Duodenal mucosa (tissue), 2 donors: Measurements from ENCODE around the gene SETD1A.
"Not testable (repeated sequence)": the region's sequence is repeated elsewhere in the genome, so short reads cannot be mapped to it uniquely, and the experiment has no call there.

Experiments
- H3K27ac ChIP-seq: one replicate; pipeline ENCODE4 v1.7.0; 2013; ENCODE audit warnings: low read depth, low read length
- H3K27me3 ChIP-seq, 2 donors: one replicate each; pipeline ENCODE4 v1.7.0; 2013; ENCODE audit warnings: low read length in 2 of 2, control low read depth in 1 of 2; ENCODE audit not compliant: insufficient read depth in 2 of 2, control insufficient read depth in 1 of 2
- H3K36me3 ChIP-seq, 2 donors: one replicate each; pipeline ENCODE4 v1.7.0; 2013; ENCODE audit warnings: low read length in 2 of 2, control low read depth in 1 of 2; ENCODE audit not compliant: insufficient read depth in 2 of 2, control insufficient read depth in 1 of 2
- H3K4me1 ChIP-seq, 2 donors: one replicate each; pipeline ENCODE4 v1.7.0; 2013; ENCODE audit warnings: low read length in 2 of 2, control low read depth in 1 of 2; ENCODE audit not compliant: insufficient read depth in 2 of 2, control insufficient read depth in 1 of 2
- H3K4me3 ChIP-seq, 2 donors: one replicate each; pipeline ENCODE4 v1.7.0; 2013; ENCODE audit warnings: low read length in 2 of 2, low read depth in 1 of 2
- H3K9ac ChIP-seq, 2 donors: one replicate each; pipeline ENCODE4 v1.7.0; 2013; ENCODE audit warnings: low read length in 2 of 2, low read depth in 1 of 2
- H3K9me3 ChIP-seq, 2 donors: one replicate each; pipeline ENCODE4 v1.7.0; 2013; ENCODE audit warnings: low read length in 2 of 2, control low read depth in 1 of 2; ENCODE audit not compliant: control insufficient read depth in 1 of 2

The SETD1A gene

GRCh38 chr16:30928390-30928789 lies 29.2 kb upstream of the SETD1A start:
- H3K9ac ChIP-seq, result no peak overlapping the region
- H3K27ac ChIP-seq, result no peak overlapping the region
- H3K36me3 ChIP-seq, result peaks cover 9 to 30% of the 10 kb centered on the region in 2 donors

GRCh38 chr16:30929167-30929566 lies 28.4 kb upstream of the SETD1A start:
- Histone ChIP-seq H3K9ac (no peak overlapping the region), H3K4me1 (peaks cover 4 to 7% of the 10 kb centered on the region in 2 donors), H3K27ac (no peak overlapping the region), H3K9me3 (no peaks in the 10 kb centered on the region), H3K4me3 (no peak overlapping the region), H3K27me3 (no peaks in the 10 kb centered on the region), H3K36me3 (peaks cover 9 to 30% of the 10 kb centered on the region in 2 donors)

More at GRCh38 chr16:30928390-30928789, 29.2 kb upstream of the SETD1A start:
- Histone ChIP-seq H3K9me3 (no peaks in the 10 kb centered on the region), H3K4me3 (no peak overlapping the region), H3K27me3 (no peaks in the 10 kb centered on the region), H3K4me1 (peaks cover 4 to 7% of the 10 kb centered on the region in 2 donors)

- H3K9ac ChIP-seq, result no peak overlapping the region
- no peak overlapping the region for H3K27ac ChIP-seq
- H3K36me3 ChIP-seq, result peaks cover 9 to 37% of the 10 kb centered on the region in 2 donors
- no peaks in the 10 kb centered on the region for H3K27me3 ChIP-seq
- no peak overlapping the region for H3K4me3 ChIP-seq
- H3K9me3 ChIP-seq, result no peaks in the 10 kb centered on the region
- peaks cover under 1 to 5% of the 10 kb centered on the region in 2 donors for H3K4me1 ChIP-seq
Measured at GRCh38 chr16:30930160-30930571, 27.4 kb upstream of the SETD1A start.

GRCh38 chr16:30931068-30931650 lies 26.4 kb upstream of the SETD1A start:
- H3K36me3 ChIP-seq, result peaks cover 9 to 47% of the 10 kb centered on the region in 2 donors
- no peaks in the 10 kb centered on the region for H3K27me3 ChIP-seq
- no peak overlapping the region for H3K9ac ChIP-seq
- H3K9me3 ChIP-seq, result no peaks in the 10 kb centered on the region
- H3K4me3 ChIP-seq, result no peak overlapping the region
- peaks cover 0 to 9% of the 10 kb centered on the region in 2 donors for H3K4me1 ChIP-seq
- H3K27ac ChIP-seq, result no peak overlapping the region

GRCh38 chr16:30934827-30935557 lies 22.6 kb upstream of the SETD1A start:
- no peak overlapping the region for H3K27ac ChIP-seq
- H3K4me1 ChIP-seq, result peaks cover 0 to 9% of the 10 kb centered on the region in 2 donors
- H3K27me3 ChIP-seq, result no peaks in the 10 kb centered on the region
- H3K36me3 ChIP-seq, result peaks cover 8 to 43% of the 10 kb centered on the region in 2 donors
- no peaks in the 10 kb centered on the region for H3K9me3 ChIP-seq
- no peak overlapping the region for H3K9ac ChIP-seq
- H3K4me3 ChIP-seq, result no peak overlapping the region

GRCh38 chr16:30937692-30938091 lies 19.9 kb upstream of the SETD1A start:
- H3K9me3 ChIP-seq, result no peaks in the 10 kb centered on the region
- peaks cover 3 to 21% of the 10 kb centered on the region in 2 donors for H3K36me3 ChIP-seq
- no peaks in the 10 kb centered on the region for H3K27me3 ChIP-seq
- H3K27ac ChIP-seq, result no peak overlapping the region
- H3K4me1 ChIP-seq, result peaks cover 8 to 21% of the 10 kb centered on the region in 2 donors
- H3K4me3 ChIP-seq, result no peak overlapping the region
- H3K9ac ChIP-seq, result no peak overlapping the region

- H3K9me3 ChIP-seq, H3K9ac ChIP-seq, H3K4me3 ChIP-seq, H3K27me3 ChIP-seq, H3K27ac ChIP-seq: not testable (repeated sequence)
- peaks cover 11 to 25% of the 10 kb centered on the region in 2 donors for H3K4me1 ChIP-seq
- H3K36me3 ChIP-seq, result peaks cover 5 to 30% of the 10 kb centered on the region in 2 donors
Measured at GRCh38 chr16:30939571-30939970, 18.0 kb upstream of the SETD1A start.

- Histone ChIP-seq H3K4me3 (peak overlapping the region; percentile 32 to 44), H3K9me3 (no peaks in the 10 kb centered on the region), H3K4me1 (peaks cover 11 to 16% of the 10 kb centered on the region in 2 donors), H3K27me3 (no peaks in the 10 kb centered on the region), H3K9ac (peak overlapping the region in 1 of 2 donors; percentile 66), H3K27ac (no peak overlapping the region), H3K36me3 (peaks cover 5 to 22% of the 10 kb centered on the region in 2 donors)
Measured at GRCh38 chr16:30941600-30942425, 15.7 kb upstream of the SETD1A start.

- peak overlapping the region in 1 of 2 donors; percentile 28 for H3K9ac ChIP-seq
- H3K27ac ChIP-seq, result no peak overlapping the region
- peaks cover 11 to 16% of the 10 kb centered on the region in 2 donors for H3K4me1 ChIP-seq
- no peaks in the 10 kb centered on the region for H3K9me3 ChIP-seq
- H3K27me3 ChIP-seq, result no peaks in the 10 kb centered on the region
- H3K36me3 ChIP-seq, result peaks cover 4 to 21% of the 10 kb centered on the region in 2 donors
- peak overlapping the region; percentile 32 to 44 for H3K4me3 ChIP-seq
Measured at GRCh38 chr16:30942426-30942806, 15.1 kb upstream of the SETD1A start.

GRCh38 chr16:30944352-30944751 lies 13.2 kb upstream of the SETD1A start:
- Histone ChIP-seq H3K9ac (no peak overlapping the region), H3K36me3 (peaks cover 2 to 21% of the 10 kb centered on the region in 2 donors), H3K27ac (no peak overlapping the region), H3K4me1 (peaks cover 11 to 19% of the 10 kb centered on the region in 2 donors), H3K27me3 (no peaks in the 10 kb centered on the region), H3K9me3 (no peaks in the 10 kb centered on the region), H3K4me3 (no peak overlapping the region)
